Hepatocyte (in vitro differentiated cells): ENCODE data around the gene SENP7.

Experiments
- EZH2 ChIP-seq: fragments of 200-600 bp; sonication (generic); IDR thresholded peaks from 2 replicates; pipeline ENCODE4 v1.6.1; 2016; ENCODE audit warnings: antibody characterized with exemption, mild to moderate bottlenecking, borderline replicate concordance
- EZH2phosphoT487 ChIP-seq: fragments of 200-600 bp; sonication (generic); IDR thresholded peaks from one replicate; pipeline ENCODE4 v1.6.1; 2018; ENCODE audit warnings: antibody characterized with exemption, mild to moderate bottlenecking, low read depth, moderate library complexity; ENCODE audit not compliant: unreplicated experiment, severe bottlenecking
- TF ChIP-seq, protein P1 (sequence below): fragments of 200-600 bp; sonication (generic); IDR thresholded peaks from 2 replicates; pipeline ENCODE4 v1.5.1; 2016; ENCODE audit warnings: antibody characterized with exemption, mild to moderate bottlenecking; ENCODE audit not compliant: poor library complexity

GRCh38 chr3:101333883-101334282 is 179.1 kb downstream of the SENP7 start:
- no peak for TF ChIP-seq EZH2
- TF ChIP-seq, protein P1, sequence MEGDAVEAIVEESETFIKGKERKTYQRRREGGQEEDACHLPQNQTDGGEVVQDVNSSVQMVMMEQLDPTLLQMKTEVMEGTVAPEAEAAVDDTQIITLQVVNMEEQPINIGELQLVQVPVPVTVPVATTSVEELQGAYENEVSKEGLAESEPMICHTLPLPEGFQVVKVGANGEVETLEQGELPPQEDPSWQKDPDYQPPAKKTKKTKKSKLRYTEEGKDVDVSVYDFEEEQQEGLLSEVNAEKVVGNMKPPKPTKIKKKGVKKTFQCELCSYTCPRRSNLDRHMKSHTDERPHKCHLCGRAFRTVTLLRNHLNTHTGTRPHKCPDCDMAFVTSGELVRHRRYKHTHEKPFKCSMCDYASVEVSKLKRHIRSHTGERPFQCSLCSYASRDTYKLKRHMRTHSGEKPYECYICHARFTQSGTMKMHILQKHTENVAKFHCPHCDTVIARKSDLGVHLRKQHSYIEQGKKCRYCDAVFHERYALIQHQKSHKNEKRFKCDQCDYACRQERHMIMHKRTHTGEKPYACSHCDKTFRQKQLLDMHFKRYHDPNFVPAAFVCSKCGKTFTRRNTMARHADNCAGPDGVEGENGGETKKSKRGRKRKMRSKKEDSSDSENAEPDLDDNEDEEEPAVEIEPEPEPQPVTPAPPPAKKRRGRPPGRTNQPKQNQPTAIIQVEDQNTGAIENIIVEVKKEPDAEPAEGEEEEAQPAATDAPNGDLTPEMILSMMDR = no peak
- TF ChIP-seq EZH2phosphoT487 = no peak
